ENCODE measurements around the gene CES2. TPM values are rescaled to one million over a fixed set of nuclear protein-coding genes. Genes with fewer than 3 reads are reported as not detected.

CES2 gene
- total RNA-seq, 1 experiment from 2014 or later = 35.4 TPM

- Histone ChIP-seq H4K20me1 (ENCODE audit: insufficient read depth) (no peaks in the 10 kb centered on the region), H3K4me1 (ENCODE audit: control insufficient read depth in 1 of 2, insufficient read depth in 2 of 2, low read length in 2 of 2) (peaks cover 21 to 43% of the 10 kb centered on the region in 2 experiments), H3K9me2 (ENCODE audit: insufficient read depth) (no peaks in the 10 kb centered on the region), H3K27ac (ENCODE audit: low read depth, low read length) (no peak overlapping the region), H3K4me3 (replicated peaks in 1 of 2; ENCODE audit: low read depth in 1 of 2, low read length in 2 of 2) (no peak overlapping the region), H2AFZ (ENCODE audit: low read depth, low read length, poor library complexity, severe bottlenecking) (no peak overlapping the region), H3K4me2 (ENCODE audit: low read length) (no peak overlapping the region), H3K9ac (ENCODE audit: low read length) (no peak overlapping the region), H3K9me3 (ENCODE audit: control insufficient read depth in 1 of 2, insufficient read depth in 1 of 2, low read depth in 1 of 2, low read length in 2 of 2) (no peaks in the 10 kb centered on the region), H3K27me3 (ENCODE audit: insufficient read depth, low read length) (no peaks in the 10 kb centered on the region), H3K79me2 (ENCODE audit: insufficient read depth, low read length) (no peaks in the 10 kb centered on the region), H3K36me3 (ENCODE audit: control insufficient read depth in 1 of 2, insufficient read depth in 2 of 2, low read length in 2 of 2) (no peaks in the 10 kb centered on the region)
- no peak for ATAC-seq
- TF ChIP-seq MAX (IDR thresholded peaks at IDR 0.05) (no peak), EZH2 (IDR thresholded peaks at IDR 0.05) (no peak), EGR1 (IDR thresholded peaks at IDR 0.05; ENCODE audit: low read depth) (no peak), CEBPB (IDR thresholded peaks at IDR 0.05; ENCODE audit: low read depth) (no peak), SIN3A (IDR thresholded peaks at IDR 0.05; ENCODE audit: low read depth) (no peak), CTCF (IDR thresholded peaks at IDR 0.05 in 2 of 3, conservative IDR thresholded peaks at IDR 0.05 in 1 of 3; ENCODE audit: borderline replicate concordance in 1 of 3, insufficient read depth in 1 of 3, low read depth in 2 of 3, low read length in 2 of 3) (no peak), RAD21 (IDR thresholded peaks at IDR 0.05; ENCODE audit: low read depth) (no peak), POLR2A (IDR thresholded peaks at IDR 0.05; ENCODE audit: borderline replicate concordance, extremely low read depth, insufficient read depth, insufficient read length) (no peak), CBX3 (IDR thresholded peaks at IDR 0.05; ENCODE audit: low read depth) (no peak), POLR2AphosphoS5 (IDR thresholded peaks at IDR 0.05; ENCODE audit: low read depth, low read length) (no peak), SRF (IDR thresholded peaks at IDR 0.05; ENCODE audit: low read depth) (no peak)
- TF ChIP-seq, protein P1, sequence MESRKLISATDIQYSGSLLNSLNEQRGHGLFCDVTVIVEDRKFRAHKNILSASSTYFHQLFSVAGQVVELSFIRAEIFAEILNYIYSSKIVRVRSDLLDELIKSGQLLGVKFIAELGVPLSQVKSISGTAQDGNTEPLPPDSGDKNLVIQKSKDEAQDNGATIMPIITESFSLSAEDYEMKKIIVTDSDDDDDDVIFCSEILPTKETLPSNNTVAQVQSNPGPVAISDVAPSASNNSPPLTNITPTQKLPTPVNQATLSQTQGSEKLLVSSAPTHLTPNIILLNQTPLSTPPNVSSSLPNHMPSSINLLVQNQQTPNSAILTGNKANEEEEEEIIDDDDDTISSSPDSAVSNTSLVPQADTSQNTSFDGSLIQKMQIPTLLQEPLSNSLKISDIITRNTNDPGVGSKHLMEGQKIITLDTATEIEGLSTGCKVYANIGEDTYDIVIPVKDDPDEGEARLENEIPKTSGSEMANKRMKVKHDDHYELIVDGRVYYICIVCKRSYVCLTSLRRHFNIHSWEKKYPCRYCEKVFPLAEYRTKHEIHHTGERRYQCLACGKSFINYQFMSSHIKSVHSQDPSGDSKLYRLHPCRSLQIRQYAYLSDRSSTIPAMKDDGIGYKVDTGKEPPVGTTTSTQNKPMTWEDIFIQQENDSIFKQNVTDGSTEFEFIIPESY (IDR thresholded peaks at IDR 0.05; ENCODE audit: extremely low read depth, insufficient replicate concordance, low read length) = no peak
- RAD21 ChIA-PET (ENCODE audit: low non-redundant PET in 1 of 2, low total read pairs in 2 of 2, uncharacterized antibody in 2 of 2, unreplicated experiment in 2 of 2) = no interaction called here
- DNase-seq (ENCODE audit: low read depth, low spot score) = no peak
- intact Hi-C loops (cut with micrococcal nuclease) = no loop called here
- POLR2A ChIA-PET = no interaction called here
- no TSS peak for BruUV-seq (replicated peaks)
- CTCF ChIA-PET = interaction anchor here (1.1 kb wide), 1 partner anchor 14 kb away, joined by 3 read pairs; no protein-coding TSS in a partner anchor
Measured at GRCh38 chr16:66923866-66924265, 11.4 kb upstream of the CES2 start.

Data from HCT116 (cell line).